Central memory CD4-positive, alpha-beta T cell (primary cell): Measurements from ENCODE around the gene SIPA1.

Source experiments
- DNase-seq: peaks from one replicate; pipeline ENCODE4 v3.0.0; 2022
- total RNA-seq, 3 experiments: gene quantifications; one replicate each; lab custom pipeline; 2026; lab: John Stamatoyannopoulos, UW

The SIPA1 gene, protein sequence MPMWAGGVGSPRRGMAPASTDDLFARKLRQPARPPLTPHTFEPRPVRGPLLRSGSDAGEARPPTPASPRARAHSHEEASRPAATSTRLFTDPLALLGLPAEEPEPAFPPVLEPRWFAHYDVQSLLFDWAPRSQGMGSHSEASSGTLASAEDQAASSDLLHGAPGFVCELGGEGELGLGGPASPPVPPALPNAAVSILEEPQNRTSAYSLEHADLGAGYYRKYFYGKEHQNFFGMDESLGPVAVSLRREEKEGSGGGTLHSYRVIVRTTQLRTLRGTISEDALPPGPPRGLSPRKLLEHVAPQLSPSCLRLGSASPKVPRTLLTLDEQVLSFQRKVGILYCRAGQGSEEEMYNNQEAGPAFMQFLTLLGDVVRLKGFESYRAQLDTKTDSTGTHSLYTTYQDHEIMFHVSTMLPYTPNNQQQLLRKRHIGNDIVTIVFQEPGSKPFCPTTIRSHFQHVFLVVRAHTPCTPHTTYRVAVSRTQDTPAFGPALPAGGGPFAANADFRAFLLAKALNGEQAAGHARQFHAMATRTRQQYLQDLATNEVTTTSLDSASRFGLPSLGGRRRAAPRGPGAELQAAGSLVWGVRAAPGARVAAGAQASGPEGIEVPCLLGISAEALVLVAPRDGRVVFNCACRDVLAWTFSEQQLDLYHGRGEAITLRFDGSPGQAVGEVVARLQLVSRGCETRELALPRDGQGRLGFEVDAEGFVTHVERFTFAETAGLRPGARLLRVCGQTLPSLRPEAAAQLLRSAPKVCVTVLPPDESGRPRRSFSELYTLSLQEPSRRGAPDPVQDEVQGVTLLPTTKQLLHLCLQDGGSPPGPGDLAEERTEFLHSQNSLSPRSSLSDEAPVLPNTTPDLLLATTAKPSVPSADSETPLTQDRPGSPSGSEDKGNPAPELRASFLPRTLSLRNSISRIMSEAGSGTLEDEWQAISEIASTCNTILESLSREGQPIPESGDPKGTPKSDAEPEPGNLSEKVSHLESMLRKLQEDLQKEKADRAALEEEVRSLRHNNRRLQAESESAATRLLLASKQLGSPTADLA
- total RNA-seq = 43.4 to 150 (median 112) reads per million in 3 experiments

DNA sequence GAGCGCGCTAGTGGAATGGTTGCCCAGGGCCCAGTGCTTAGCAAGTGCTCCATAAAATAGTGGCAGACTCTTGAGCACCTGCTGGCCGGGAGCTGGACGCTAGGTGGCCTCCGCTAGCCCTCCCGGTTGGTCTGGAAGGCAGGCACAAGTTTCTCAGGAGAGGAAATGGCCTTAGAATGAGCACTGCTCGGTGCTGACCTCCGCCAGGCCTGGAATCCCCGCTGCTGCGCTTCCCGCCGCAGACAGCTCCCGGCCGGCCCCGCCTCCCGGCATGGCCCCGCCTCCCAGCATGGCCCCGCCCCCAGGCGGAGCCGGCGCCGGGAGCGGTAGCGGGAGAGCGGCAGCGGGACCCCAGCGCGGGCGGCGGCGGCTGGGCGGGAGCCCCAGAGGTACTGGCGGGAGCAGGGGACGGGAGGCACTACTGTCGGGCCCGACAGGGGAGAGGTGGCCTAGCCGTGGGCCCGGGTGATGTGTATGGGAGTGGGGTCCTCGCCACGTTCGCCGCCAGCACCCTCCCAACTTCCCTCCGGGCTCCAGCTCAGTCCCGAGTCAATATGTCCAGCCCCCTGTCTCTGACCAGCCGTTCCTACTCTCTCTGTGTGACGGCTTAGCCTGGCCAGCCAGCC, at the start of gene SIPA1:
SIPA1 (plus strand) TSS at position 308 of the 626 bp plus-strand sequence. CDS start 2,821 bp downstream, outside the sequence.
- peak; percentile 75 for DNase-seq

DNA sequence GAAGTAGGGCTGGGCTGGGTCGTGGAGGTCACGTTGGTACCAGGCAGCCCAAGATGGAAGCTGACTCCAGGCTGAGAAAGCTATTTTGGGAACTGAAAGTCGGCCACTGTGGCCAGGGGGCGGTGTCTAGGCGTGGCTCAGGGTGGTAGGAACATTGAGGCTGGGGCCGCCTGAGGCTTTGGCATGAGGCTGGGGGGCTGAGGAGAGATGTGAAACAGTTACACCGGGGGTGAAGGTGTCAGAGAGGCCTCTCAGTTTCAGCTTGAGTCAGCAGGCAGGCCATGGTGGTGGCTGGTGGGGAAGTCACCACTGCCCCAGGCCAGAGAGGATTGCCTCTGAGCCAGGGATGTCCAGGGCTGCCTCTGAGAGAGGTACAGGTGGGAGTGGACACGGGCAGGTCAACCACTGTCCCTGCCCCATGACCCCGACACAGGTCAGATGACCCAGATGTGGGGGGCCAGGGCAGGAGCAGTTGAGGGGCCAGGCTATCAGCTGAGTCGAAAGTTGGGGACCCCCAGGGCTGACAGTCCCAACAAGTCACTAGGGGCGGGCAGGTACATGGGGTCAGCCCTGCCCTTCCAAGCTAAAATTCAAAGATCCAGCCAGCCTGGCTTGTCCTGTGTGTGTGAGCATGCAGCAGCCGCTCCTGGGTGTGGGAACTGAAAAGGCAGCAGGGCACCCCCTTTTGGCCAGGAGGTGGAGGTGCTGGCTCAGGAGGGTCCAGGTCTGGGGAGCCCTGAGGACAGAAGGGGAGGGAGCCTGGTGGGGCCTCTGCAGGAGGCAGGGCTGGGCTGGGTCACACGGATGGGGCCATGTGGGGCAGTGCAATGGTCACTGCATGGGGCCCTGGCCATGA, 49.5 kb upstream of the SIPA1 start:
- DNase-seq = peak; percentile 75

GRCh38 chr11:65589444-65590239, 48.3 kb upstream of the SIPA1 start:
- no peak for DNase-seq

DNA sequence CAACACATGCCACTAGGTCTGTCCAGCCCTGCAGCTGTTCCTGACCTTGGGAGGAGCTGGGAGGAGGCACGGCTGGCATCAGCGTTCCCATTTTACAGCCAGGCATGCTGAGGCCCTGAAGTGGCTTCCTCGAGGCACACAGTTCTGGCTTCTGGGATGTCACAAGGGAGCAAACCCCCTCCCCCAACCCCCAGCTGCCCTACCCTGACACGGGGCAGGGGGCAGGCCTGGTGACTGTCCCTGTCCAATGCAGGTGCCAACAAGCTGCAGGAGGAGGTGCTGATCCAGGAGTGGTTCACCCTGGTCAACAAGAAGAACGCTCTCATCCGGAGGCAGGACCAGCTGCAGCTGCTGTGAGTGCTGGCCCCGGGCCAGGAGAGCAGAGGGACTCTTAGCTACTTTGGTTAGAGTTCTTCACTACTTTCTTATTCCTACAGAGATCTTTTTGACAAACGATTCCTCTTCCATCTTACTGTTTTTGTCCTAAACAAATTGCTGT, 47.6 kb upstream of the SIPA1 start:
- DNase-seq = no peak

GRCh38 chr11:65591939-65592857, 45.7 kb upstream of the SIPA1 start:
- DNase-seq = no peak

DNA sequence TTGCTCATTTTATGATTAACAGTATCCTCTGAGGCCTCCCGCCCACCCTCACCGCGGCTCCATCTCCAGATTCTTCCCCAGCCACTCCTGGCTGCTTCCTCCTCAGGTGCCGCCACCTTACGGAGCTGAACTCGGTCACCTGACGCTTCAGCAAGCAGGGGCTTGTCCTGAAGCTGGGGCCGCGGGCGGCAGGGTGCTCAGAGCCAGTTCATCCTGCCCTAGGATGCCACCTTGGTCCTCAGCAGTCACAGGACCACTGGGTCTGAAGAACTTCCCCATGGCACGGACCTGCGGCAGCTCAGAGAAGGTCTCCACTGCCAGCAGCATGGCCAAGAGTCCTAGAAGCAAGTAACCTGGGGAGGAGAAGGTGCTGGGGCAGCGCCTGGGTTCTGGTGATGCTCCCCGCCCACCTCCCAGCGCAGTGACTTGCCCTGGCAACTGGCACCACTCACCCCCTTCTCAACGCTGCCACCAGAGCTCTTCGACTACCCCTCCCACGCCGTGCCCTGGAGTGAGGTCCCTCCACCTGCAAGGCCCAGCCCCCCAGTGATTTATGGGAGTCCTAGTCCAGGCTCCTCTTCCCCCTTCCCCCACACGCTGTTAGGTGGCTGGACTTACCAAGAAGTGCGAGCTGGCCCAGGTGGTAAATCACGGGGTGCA, 44.9 kb upstream of the SIPA1 start:
- DNase-seq = no peak

DNA sequence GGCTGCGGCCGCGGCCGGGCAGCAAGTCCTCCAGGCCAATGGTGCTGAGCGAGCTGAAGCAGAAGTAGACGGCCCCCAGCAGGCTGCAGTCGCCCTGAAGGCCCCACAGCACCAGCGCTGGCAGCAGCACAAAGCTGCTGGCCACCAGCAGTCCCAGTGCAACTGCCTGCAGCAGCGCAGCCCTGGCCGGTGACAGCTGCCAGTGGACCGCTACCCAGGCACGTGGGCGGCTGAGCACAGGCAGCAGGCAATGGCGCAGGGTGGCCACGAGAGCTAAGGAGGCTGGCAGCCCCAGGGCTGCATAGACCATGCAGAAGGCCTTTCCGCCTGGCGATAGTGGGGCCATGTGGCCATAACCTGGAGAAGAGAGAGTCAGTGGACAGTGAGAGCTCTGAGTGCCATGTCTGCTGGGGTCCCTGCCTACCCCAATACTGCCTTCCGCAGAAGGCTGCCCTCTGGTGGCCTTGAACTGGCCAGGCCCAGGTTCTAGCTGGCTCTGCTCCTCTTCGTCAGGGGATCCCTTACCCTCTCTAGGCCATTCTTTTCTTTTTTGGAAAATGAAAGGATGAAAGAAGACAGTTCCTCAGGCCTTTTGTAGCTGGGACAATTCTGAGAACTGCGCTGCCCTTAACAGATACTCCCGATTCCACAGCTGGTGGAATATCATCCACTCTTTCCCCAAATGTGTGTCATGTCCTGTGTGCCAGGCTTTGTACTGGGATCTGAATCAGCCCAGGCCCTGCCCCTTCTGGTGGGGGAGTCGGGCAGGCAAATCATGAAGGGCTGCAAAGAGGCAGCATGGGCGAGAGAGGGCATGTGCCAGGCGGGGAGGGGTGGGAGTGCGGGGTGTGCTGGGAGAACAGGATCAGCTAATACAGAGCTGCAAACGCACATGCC, 44.1 kb upstream of the SIPA1 start:
- no peak for DNase-seq

- no peak for DNase-seq
These were observed 42.8 kb upstream of the SIPA1 start for GRCh38 chr11:65595131-65595530.

- DNase-seq = no peak
These were observed 42.2 kb upstream of the SIPA1 start, which contains the start of gene KCNK7 for GRCh38 chr11:65595543-65596281. Gene KCNK7, minus strand, starts transcription at chr11:65595800. Its CDS starts 28 bp downstream, at chr11:65595772.

- no peak for DNase-seq
These were observed 41.4 kb upstream of the SIPA1 start for GRCh38 chr11:65596520-65596919.

DNA sequence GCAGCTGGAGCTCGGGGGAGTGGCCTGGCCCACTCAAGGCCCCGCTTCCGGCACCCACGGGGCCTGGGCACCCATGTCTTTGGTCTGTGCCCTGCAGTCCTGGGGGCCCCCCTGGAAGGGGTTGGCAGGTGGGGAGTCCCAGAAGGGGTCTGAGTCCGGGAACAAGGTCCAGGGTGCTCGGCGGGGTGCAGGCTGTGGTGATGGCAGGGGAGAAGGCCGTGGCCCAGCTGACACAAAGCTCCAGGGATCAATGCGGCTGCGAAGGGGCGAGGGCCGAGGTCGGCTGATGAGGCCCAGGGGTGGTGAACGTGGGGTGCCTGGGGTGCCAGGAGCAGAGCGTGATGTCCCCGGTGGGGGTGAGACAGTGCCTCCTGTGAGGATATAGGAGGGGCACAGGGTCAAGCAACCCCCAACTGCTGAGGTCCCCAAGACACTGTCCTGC, 39.6 kb upstream of the SIPA1 start:
- DNase-seq = no peak

- no peak for DNase-seq
These were observed 38.5 kb upstream of the SIPA1 start for GRCh38 chr11:65599216-65599954.

- no peak for DNase-seq
These were observed 38.0 kb upstream of the SIPA1 start for GRCh38 chr11:65599955-65600246.

DNA sequence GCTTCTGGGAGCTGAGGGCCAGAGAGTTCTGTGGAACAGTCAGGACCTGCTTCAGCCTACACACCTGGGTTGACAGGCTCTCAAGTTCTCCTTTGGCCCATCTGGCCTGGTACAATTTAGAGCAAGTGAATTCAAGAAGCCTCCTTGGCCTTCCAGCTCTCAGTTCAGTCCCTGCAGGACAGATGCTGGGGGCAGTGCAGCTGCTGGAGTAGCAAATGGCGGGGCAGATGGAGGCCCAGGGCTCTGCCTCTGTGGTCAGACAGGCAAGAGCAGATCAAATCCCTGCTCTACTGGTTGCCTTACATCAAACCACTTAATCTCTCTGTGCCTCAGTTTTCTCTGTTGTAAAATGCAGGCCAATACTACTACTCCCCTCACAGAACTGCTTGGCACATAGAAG, 33.6 kb upstream of the SIPA1 start:
- DNase-seq = no peak

- no peak for DNase-seq
These were observed 30.9 kb upstream of the SIPA1 start for GRCh38 chr11:65606876-65607613.
